Smooth muscle cell (in vitro differentiated cells): ENCODE data around the gene IFNG. TPM values are rescaled to one million over a fixed set of nuclear protein-coding genes. Genes with fewer than 3 reads are reported as not detected.

Experiments used
- DNase-seq: peaks from one replicate; lab custom pipeline; 2025; ENCODE audit not compliant: unreplicated experiment; lab: John Stamatoyannopoulos, UW
- H2AFZ ChIP-seq: fragments of 200-600 bp; sonication (generic); 2 replicates; pipeline ENCODE4 v1.6.0; 2016; ENCODE audit warnings: antibody characterized with exemption, low read depth, mild to moderate bottlenecking
- H3F3A ChIP-seq: fragments of 200-600 bp; sonication (generic); 2 replicates; pipeline ENCODE4 v1.6.0; 2017; ENCODE audit warnings: antibody characterized with exemption, low read depth
- H3K27ac ChIP-seq: fragments of 200-600 bp; sonication (generic); 2 replicates; pipeline ENCODE4 v1.5.1; 2016; ENCODE audit warnings: low read depth, mild to moderate bottlenecking
- H3K27me3 ChIP-seq: fragments of 200-600 bp; sonication (generic); 2 replicates; pipeline ENCODE4 v1.6.1; 2016; ENCODE audit warnings: low read depth, mild to moderate bottlenecking
- H3K36me3 ChIP-seq: fragments of 200-600 bp; sonication (generic); 2 replicates; pipeline ENCODE4 v1.5.1; 2016; ENCODE audit warnings: low read depth
- H3K4me1 ChIP-seq: fragments of 200-600 bp; sonication (generic); 2 replicates; pipeline ENCODE4 v1.5.1; 2016; ENCODE audit warnings: low read depth
- H3K4me2 ChIP-seq: fragments of 200-600 bp; sonication (generic); 2 replicates; pipeline ENCODE4 v1.6.0; 2016; ENCODE audit warnings: mild to moderate bottlenecking
- H3K4me3 ChIP-seq: fragments of 200-600 bp; sonication (generic); 2 replicates; pipeline ENCODE4 v1.5.1; 2016; ENCODE audit warnings: mild to moderate bottlenecking
- H3K79me2 ChIP-seq: fragments of 200-600 bp; sonication (generic); 2 replicates; pipeline ENCODE4 v1.6.0; 2016; ENCODE audit warnings: low read depth, mild to moderate bottlenecking
- H3K9ac ChIP-seq: fragments of 200-600 bp; sonication (generic); 2 replicates; pipeline ENCODE4 v1.6.0; 2016; ENCODE audit warnings: low read depth
- H3K9me3 ChIP-seq: fragments of 200-600 bp; sonication (generic); replicated peaks from 2 replicates; pipeline ENCODE4 v1.5.1; 2016; ENCODE audit warnings: low read depth
- H4K20me1 ChIP-seq: fragments of 200-600 bp; sonication (generic); 2 replicates; pipeline ENCODE4 v1.6.0; 2016; ENCODE audit warnings: low read depth
- WGBS: methylation state at CpG from one replicate; pipeline ENCODE4 v1.1.7; 2016; ENCODE audit warnings: low lambda C conversion rate; 5-methylcytosine and 5-hydroxymethylcytosine counted together
- polyA plus RNA-seq: library from polyadenylated mRNA; unstranded; fragments of >200 nt; fragmentation: Nextera tagmentation; extraction: Ambion mirVana; gene quantifications from 2 replicates; pipeline ENCODE4 v1.2.1, GENCODE V29; 2016
- total RNA-seq: library from RNA; depleted of rRNA; stranded (reverse); fragments of >200 nt; gene quantifications from 2 replicates; pipeline ENCODE4 v1.2.3, GENCODE V29; 2014
- TF ChIP-seq, protein P1 (sequence below): fragments of 200-600 bp; sonication (generic); IDR thresholded peaks from 2 replicates; pipeline ENCODE4 v1.5.1; 2017; ENCODE audit warnings: borderline replicate concordance, mild to moderate bottlenecking, antibody characterized with exemption; ENCODE audit not compliant: insufficient read depth, poor library complexity, severe bottlenecking

The IFNG gene
- total and polyA plus RNA-seq, 2 experiments from 2014 or later: not detected

DNA sequence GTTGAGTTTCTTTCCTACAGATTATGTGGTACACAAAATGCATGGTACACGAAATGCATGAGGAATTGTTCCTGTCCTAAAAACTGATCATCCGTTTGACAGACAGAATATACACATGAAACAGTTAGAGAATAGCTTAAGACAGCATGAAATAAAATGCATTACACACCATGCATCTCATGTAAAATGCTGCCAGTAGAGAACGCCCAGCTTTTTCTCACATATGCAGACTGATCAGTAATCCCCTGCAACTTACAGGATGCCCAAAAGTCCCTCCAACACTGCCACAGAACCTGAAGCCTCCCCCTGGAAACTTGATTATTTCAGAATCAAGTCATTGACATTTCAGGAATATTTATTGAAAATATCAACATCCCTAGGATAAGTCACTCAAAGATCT, 24.0 kb downstream of the IFNG start:
- no peak overlapping the region for H2AFZ ChIP-seq
- H3K27ac ChIP-seq: no peak overlapping the region
- H3F3A ChIP-seq: no peaks in the 10 kb centered on the region
- no peaks in the 10 kb centered on the region for H4K20me1 ChIP-seq
- 87% methylated on average over 3 of the region's 3 CpGs for WGBS
- H3K79me2 ChIP-seq: no peaks in the 10 kb centered on the region
- no peak for DNase-seq
- no peak overlapping the region for H3K4me3 ChIP-seq
- peaks cover 5% of the 10 kb centered on the region for H3K9me3 ChIP-seq
- TF ChIP-seq, protein P1, sequence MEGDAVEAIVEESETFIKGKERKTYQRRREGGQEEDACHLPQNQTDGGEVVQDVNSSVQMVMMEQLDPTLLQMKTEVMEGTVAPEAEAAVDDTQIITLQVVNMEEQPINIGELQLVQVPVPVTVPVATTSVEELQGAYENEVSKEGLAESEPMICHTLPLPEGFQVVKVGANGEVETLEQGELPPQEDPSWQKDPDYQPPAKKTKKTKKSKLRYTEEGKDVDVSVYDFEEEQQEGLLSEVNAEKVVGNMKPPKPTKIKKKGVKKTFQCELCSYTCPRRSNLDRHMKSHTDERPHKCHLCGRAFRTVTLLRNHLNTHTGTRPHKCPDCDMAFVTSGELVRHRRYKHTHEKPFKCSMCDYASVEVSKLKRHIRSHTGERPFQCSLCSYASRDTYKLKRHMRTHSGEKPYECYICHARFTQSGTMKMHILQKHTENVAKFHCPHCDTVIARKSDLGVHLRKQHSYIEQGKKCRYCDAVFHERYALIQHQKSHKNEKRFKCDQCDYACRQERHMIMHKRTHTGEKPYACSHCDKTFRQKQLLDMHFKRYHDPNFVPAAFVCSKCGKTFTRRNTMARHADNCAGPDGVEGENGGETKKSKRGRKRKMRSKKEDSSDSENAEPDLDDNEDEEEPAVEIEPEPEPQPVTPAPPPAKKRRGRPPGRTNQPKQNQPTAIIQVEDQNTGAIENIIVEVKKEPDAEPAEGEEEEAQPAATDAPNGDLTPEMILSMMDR: no peak
- H3K36me3 ChIP-seq: no peaks in the 10 kb centered on the region
- H3K27me3 ChIP-seq: no peaks in the 10 kb centered on the region
- no peak overlapping the region for H3K9ac ChIP-seq
- H3K4me1 ChIP-seq: no peaks in the 10 kb centered on the region
- no peak overlapping the region for H3K4me2 ChIP-seq

DNA sequence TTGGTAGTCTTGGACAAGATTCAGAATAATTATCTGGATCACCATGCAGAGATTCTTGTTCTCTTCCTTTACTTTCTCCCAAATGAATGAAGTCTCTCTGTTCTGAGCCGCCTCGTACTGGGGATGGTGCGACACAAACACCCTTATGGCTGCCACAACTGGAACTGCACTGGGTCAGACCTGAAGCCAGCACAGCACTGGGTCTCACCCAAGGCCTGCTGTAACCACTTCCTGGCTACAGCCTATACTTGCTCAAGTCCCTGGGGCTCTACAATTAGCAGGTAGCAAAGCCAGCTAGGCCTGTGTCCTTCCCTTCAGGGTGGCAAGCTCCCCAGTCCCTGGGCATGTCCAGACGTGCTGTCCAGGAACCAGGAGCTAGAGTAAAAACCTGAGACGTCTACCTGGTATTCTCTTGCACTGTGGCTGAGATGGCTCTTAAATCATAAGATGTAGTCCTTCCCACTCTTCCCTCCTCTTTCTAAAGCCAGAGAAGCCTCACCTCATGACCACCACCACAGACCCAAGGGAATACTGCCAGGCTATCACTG, 27.6 kb downstream of the IFNG start:
- H3K4me3 ChIP-seq: no peak overlapping the region
- no peaks in the 10 kb centered on the region for H3K4me1 ChIP-seq
- no peaks in the 10 kb centered on the region for H3F3A ChIP-seq
- H3K4me2 ChIP-seq: no peak overlapping the region
- H3K27me3 ChIP-seq: no peaks in the 10 kb centered on the region
- H3K36me3 ChIP-seq: no peaks in the 10 kb centered on the region
- H3K9me3 ChIP-seq: peaks cover 13% of the 10 kb centered on the region
- no peaks in the 10 kb centered on the region for H4K20me1 ChIP-seq
- DNase-seq: no peak
- H2AFZ ChIP-seq: no peak overlapping the region
- TF ChIP-seq, protein P1: no peak
- H3K79me2 ChIP-seq: no peaks in the 10 kb centered on the region
- 89% methylated on average over 5 of the region's 5 CpGs for WGBS
- no peak overlapping the region for H3K27ac ChIP-seq
- H3K9ac ChIP-seq: no peak overlapping the region

DNA sequence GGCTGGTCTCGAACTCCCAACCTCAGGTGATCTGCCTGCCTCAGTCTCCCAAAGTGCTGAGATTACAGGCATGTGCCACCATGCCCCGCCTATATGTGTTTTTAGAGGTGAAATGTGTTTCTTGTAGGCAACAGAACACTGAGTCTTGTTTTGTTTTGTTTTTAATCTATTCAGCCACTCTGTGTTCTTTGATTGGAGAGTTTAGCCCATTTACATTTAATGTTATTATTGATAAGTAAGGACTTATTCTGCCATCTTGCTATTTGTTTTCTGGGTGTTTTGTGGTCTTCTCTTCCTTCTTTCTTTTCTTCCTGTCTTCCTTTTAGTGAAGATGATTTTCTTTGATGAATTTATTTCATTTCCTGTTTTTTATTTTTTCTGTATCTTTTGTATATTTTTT, 29.6 kb downstream of the IFNG start:
- H3K4me1 ChIP-seq: no peaks in the 10 kb centered on the region
- no peaks in the 10 kb centered on the region for H3K36me3 ChIP-seq
- H4K20me1 ChIP-seq: no peaks in the 10 kb centered on the region
- no peak overlapping the region for H3K4me2 ChIP-seq
- peaks cover 13% of the 10 kb centered on the region for H3K9me3 ChIP-seq
- no peaks in the 10 kb centered on the region for H3K79me2 ChIP-seq
- no peak for DNase-seq
- H3K4me3 ChIP-seq: no peak overlapping the region
- H2AFZ ChIP-seq: no peak overlapping the region
- H3K27ac ChIP-seq: no peak overlapping the region
- H3F3A ChIP-seq: no peaks in the 10 kb centered on the region
- no peaks in the 10 kb centered on the region for H3K27me3 ChIP-seq
- TF ChIP-seq, protein P1: no peak
- 94% methylated on average over 2 of the region's 2 CpGs for WGBS
- no peak overlapping the region for H3K9ac ChIP-seq

DNA sequence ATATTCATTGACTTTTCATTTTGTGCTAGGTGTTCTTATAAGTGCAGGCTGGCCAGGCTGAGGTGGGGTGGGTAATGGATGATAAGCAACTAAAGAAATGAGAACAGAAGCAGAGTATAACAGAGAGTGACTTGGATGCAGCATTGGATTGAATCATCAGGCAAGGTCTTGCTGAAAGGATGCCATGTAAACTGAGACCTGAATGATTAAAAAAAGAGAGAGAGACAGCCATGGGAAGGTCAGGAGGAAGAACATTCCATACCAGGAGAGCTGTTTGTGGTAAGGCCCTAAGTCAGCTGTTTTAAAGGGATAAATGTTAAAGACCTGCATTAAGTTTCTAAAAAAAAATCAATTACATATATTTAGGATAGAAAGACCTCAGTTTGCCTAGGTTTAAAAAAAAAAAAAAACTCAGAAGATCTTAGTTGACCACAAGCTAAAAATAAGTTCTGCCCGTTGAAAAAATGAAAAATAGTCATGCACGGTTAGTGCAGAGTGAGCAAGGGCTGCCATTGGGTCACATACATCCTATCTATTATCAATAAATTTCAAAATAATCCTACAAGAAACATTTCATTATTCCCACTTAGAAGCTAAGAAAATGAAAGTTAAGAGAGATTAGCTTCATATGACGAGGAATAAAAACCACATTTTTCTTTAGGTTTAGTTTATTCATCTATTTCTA, 37.2 kb downstream of the IFNG start:
- Histone ChIP-seq H3K79me2 (no peaks in the 10 kb centered on the region), H3K36me3 (no peaks in the 10 kb centered on the region), H3K9me3 (no peaks in the 10 kb centered on the region), H3K4me1 (no peaks in the 10 kb centered on the region), H3K4me3 (no peak overlapping the region), H3K27ac (no peak overlapping the region), H2AFZ (no peak overlapping the region), H3K4me2 (no peak overlapping the region), H3F3A (peaks cover 9% of the 10 kb centered on the region), H3K9ac (no peak overlapping the region), H3K27me3 (no peaks in the 10 kb centered on the region), H4K20me1 (no peaks in the 10 kb centered on the region)
- TF ChIP-seq, protein P1: no peak
- DNase-seq: no peak
- WGBS: 63% methylated on average over 3 of the region's 3 CpGs
